ENCODE measurements around the gene LIG1. TPM values are rescaled to one million over a fixed set of nuclear protein-coding genes. Genes with fewer than 3 reads are reported as not detected.

LIG1 gene
- total RNA-seq, 1 experiment from 2014 or later: 115 TPM

DNA sequence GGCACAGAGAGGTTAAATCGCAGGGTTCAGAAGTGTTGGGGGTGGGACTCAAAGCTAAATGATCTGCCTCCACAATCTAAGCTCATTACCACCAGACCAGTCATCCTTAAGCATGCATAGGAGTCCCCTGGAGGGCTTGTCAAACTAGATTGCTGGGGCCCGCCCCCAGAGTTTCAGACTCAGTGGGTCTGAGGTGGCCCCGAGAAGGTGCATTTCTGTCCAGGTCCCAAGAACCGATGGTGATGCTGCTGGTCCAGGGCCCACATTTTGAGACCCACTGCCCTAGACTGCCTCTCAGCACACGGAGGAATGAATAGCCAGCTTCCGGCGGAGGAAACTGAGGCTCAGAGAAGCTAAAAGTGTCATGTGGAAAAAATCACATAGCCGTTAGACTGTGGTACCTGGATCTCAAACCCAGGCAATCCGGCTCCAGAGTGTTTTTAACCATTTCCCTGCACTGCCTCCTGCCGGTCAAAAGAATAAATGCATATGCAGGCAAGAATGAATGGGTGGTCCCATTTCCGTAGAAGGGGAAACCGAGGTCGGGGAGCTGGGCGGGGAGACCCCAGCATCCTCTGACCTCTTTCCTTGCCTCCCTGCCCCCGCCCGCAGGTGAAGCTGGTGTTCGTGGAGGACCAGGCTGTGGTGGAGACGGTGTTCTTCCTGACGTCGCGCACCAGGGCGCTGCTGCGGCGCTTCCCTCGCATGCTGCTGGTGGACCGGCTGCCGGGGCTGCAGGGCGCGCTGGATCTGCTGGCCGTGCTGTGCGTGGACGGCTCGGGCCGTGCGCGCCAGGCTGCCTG, 24.1 kb upstream of the LIG1 start:
- Histone ChIP-seq H3K23me2 (ENCODE audit: insufficient read length, low read depth, low read length, poor library complexity, severe bottlenecking) (no peaks in the 10 kb centered on the region), H3K23ac (ENCODE audit: insufficient read length, low read depth, low read length) (no peak overlapping the region), H3K79me2 (ENCODE audit: insufficient read depth, low read length) (no peaks in the 10 kb centered on the region), H2BK12ac (ENCODE audit: insufficient read length, low read depth, low read length) (no peak overlapping the region), H3T11ph (ENCODE audit: low read length) (no peak overlapping the region), H4K20me1 (ENCODE audit: control insufficient read depth, insufficient read depth, insufficient read length) (no peaks in the 10 kb centered on the region), H3K27me3 (ENCODE audit: insufficient read depth, low read length) (no peaks in the 10 kb centered on the region), H2BK15ac (ENCODE audit: low read depth, low read length) (no peak overlapping the region), H2AFZ (ENCODE audit: low read length) (no peak overlapping the region), H3K79me1 (ENCODE audit: insufficient read depth, low read depth, low read length, poor library complexity, severe bottlenecking) (no peaks in the 10 kb centered on the region), H2BK5ac (ENCODE audit: insufficient read length, low read length) (no peak overlapping the region), H3K27ac (ENCODE audit: insufficient read length, low read depth, low read length) (no peak overlapping the region), H3K9me3 (ENCODE audit: control insufficient read depth, low read depth, low read length) (no peaks in the 10 kb centered on the region), H4K91ac (ENCODE audit: insufficient read length, low read depth, low read length) (no peak overlapping the region), H4K8ac (replicated peaks; ENCODE audit: insufficient read length, low read depth, low read length) (no peak overlapping the region), H3K4me1 (ENCODE audit: insufficient read depth, low read length) (0 out of 2 replicates have a peak, but pooled peaks cover 2% of the 10 kb centered on the region), H3K14ac (ENCODE audit: insufficient read depth, low read length) (no peak overlapping the region), H3K4ac (ENCODE audit: low read depth, low read length) (no peak overlapping the region), H3K56ac (ENCODE audit: insufficient read length, low read depth, low read length) (no peak overlapping the region), H3K9ac (ENCODE audit: extremely low read depth, insufficient read length, low read length) (no peak overlapping the region), H2BK20ac (ENCODE audit: low read depth, low read length, poor library complexity, severe bottlenecking) (no peak overlapping the region), H4K5ac (ENCODE audit: insufficient read length, low read depth, low read length) (no peak overlapping the region), H2BK120ac (ENCODE audit: low read depth, low read length, poor library complexity, severe bottlenecking) (no peak overlapping the region), H3K18ac (ENCODE audit: insufficient read length, low read depth, low read length) (no peak overlapping the region), H3K4me2 (ENCODE audit: insufficient read depth, insufficient read length, low read length) (no peak overlapping the region), H2AK5ac (ENCODE audit: insufficient read length, low read length) (no peak overlapping the region)
- H3K27me3 Mint-ChIP-seq (ENCODE audit: low read depth): no peaks in the 10 kb centered on the region; the same call in 1 of the 2 replicates
- TF ChIP-seq, protein P1, sequence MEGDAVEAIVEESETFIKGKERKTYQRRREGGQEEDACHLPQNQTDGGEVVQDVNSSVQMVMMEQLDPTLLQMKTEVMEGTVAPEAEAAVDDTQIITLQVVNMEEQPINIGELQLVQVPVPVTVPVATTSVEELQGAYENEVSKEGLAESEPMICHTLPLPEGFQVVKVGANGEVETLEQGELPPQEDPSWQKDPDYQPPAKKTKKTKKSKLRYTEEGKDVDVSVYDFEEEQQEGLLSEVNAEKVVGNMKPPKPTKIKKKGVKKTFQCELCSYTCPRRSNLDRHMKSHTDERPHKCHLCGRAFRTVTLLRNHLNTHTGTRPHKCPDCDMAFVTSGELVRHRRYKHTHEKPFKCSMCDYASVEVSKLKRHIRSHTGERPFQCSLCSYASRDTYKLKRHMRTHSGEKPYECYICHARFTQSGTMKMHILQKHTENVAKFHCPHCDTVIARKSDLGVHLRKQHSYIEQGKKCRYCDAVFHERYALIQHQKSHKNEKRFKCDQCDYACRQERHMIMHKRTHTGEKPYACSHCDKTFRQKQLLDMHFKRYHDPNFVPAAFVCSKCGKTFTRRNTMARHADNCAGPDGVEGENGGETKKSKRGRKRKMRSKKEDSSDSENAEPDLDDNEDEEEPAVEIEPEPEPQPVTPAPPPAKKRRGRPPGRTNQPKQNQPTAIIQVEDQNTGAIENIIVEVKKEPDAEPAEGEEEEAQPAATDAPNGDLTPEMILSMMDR (conservative IDR thresholded peaks at IDR 0.05): peak; percentile 72
- DNase-seq: peak; percentile 54
- H3K9me3 Mint-ChIP-seq: peaks cover 5 to 10% of the 10 kb centered on the region in 2 experiments
- H3K27ac Mint-ChIP-seq: no peak overlapping the region
- no peak overlapping the region for H3K4me3 Mint-ChIP-seq
- peaks cover 25 to 29% of the 10 kb centered on the region in 2 experiments for H3K4me1 Mint-ChIP-seq
- peaks cover 12 to 28% (median 13%) of the 10 kb centered on the region in 3 experiments; a peak in 6 of 7 replicates for H3K36me3 Mint-ChIP-seq (ENCODE audit: insufficient read depth in 1 of 3, low read depth in 3 of 3)
- no CpG with 5 or more reads among the region's 36 CpGs for whole genome bisulfite sequencing (ENCODE audit: extremely low coverage, insufficient read length, low lambda C conversion rate)

Measured in H9 (cell line).